GM19438 (cell line): ENCODE data around the gene ZFR2.
"Not testable (repeated sequence)": the region's sequence is repeated elsewhere in the genome, so short reads cannot be mapped to it uniquely, and the experiment has no call there.

Source experiments
- ATAC-seq: cut with Tn5 transposase; IDR thresholded peaks from one replicate; pipeline ENCODE4 v1.9.1; 2021; ENCODE audit warnings: low read depth; ENCODE audit not compliant: unreplicated experiment

ZFR2 gene

DNA sequence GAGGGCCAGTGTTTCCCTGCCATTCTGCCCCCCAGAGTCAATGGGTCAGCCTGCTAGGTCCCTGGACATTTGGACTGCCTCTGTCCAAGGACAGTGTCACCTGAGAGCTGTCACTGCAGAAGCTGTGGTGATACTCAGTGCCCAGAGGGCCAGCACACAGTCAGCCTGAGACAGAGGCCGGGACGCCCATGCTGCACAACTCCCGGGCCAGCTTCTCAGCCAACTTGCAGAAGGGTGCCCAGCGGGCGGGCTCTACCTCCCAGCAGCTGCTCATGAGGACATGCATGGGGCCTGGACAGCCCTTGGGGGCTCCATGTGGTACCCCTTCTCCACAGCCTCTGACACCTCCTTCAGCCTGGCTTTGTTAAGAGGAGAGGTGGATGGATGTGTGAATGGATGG is 93.0 kb downstream of the ZFR2 start:
- ATAC-seq: no peak

DNA sequence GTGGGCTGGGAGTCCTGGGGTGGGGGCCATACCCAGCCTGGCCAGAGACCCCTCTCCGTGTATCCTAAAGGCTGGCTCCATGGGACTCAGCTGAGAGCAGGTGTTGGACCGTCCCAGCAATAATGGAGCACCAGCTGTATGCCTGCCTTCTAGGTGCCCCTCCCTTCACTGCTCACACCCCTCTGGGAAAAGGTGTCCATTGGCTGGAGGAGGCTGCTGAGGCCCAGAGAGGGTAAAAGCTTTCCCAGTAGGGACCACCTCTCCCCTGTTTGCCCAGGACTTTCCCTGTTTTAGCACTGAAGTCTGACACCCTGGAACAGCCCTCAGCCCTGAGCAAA is 93.5 kb downstream of the ZFR2 start:
- ATAC-seq: no peak

DNA sequence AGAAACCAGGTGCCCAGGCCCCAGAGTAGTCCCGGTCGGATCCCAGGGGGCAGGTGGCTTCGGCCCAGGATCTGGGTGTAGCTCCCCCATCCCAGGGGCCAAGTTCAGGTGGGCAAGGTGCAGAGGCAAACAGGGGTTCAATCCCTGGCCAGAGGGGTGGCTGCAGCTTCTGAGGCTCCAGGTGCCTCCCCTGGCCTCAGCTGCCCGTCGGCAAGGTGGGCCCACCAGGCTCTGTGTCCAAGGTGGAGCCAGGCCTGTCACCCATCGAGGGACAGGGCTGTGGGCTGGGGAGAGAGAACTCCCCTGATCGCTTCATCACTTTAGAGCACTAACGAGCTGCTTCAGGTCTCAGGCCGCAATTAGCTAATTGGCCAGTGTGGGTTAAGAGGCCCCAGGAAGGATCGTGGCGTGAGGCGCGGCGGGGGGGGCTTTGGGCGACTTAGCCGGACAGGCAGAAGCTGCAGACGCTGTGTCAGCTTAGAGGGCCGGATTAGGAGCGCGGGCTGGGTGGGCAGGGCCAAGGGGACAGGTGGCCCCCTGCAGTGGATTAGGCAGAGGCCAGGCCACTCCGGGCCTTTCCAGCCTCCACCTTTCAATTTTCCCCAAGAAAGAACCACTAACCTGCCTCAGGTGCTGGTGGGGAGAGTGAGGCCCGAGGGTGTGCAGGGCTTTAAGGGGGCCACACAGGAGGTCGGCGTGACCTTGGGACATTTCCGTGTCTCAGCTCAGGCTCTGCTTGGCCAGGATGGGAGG is 94.0 kb downstream of the ZFR2 start:
- ATAC-seq: no peak

DNA sequence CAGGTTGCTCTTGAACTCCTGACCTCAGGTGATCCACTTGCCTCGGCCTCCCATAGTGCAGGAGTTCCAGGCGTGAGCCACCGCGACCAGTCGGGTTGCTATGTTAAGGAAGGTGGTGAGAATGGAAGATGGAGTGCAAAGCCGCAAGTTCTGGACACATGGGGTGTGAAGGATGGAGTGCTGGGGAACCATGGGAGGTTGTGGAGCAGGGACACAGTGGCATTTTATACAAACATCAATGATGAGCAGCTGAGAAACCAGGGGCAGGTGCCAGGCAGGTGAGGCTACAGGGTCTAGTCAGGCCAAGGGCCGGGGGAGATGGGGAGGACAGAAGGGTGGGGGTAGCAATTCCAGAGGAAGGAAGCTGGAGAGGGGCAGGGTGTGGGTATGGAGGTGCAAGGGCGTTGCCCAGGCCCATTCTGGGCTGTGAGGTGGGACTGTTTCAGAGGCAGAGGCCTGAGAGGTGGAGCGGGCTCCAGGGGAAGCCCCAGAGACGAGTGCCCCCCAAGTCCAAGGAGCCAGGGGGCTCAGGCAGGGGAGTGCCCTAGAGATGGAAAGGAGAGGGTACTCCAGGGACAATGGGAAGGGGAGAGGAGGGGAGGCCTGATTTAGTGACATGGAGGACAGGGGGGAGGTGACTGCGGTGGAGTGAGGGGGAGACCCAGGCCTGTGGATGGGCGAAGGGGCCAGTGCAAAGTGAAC is 94.9 kb downstream of the ZFR2 start:
- ATAC-seq: no peak

DNA sequence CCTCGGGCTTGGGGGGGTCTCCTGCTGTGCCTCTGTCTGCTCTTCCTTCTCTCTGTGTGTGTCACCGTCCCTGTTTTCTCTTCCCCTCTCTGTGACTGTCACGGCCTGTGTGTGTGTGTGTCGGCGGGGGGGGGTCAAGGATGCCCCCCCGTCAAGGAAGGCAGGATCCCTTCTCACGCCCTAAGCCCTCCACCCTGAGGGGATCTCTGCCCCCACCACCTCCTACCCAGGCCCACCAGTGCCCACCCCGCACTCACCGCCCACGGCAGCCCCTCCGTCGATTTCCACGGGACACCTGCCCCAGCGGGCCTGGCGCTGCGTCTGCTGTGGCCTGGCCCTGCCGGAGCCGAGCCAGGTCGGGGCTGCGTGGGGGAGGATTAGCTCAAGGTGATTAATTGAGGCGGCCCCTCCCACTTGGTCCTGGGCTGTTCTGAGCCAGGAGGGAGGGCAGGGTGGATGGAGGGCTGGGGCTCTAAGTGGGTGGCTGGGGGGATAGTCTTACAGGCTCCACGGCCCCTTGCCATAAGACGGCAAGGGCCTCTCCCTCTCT is 96.9 kb downstream of the ZFR2 start, which contains the start of gene RAX2:
Gene RAX2 (minus strand): TSS at position 323 of the 550 bp plus-strand sequence. CDS start 486 bp downstream, outside the sequence.
- ATAC-seq: no peak

DNA sequence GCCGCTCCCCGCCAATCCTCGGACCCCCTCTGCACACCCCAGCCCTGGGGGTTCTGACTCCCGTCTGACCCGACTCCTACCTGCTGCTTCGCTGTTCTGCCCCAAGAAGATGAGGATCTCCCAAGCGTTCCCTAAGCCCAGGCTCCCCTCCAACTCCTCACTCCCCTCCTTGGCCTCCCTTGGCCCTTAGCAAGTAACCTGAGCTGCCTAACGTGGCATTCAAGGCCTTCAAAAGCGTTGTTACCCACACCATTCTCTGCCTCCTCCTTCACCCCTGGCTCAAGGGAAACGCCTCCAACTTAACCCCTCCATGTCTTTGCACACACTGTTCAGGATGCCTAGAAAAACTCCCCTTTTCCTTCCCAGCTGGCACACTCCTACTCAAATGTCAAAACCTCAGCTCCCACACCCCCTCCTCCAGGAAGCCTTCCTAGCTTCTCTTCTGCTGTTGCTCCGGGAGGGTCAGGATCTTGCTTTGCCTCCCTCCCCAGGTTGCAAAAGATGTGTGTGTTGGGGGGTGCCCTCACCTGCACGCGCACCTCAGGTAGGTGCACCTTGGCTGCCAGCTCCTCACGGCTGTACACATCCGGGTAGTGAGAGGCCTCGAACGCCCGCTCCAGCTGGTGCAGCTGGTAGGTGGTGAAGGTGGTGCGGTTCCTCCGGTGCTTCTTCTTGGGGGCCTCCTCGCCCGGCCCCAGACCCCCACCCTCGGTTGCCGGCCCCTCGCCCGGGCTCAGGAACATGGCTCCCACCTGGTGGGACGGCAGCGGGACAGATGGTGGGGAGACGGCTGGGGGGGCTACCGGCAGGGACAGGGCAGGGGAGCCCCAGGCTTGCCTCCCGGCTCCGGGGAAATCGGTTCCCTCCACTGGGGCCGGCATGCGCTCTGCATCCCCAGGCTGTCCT is 97.6 kb downstream of the ZFR2 start:
- no peak for ATAC-seq

DNA sequence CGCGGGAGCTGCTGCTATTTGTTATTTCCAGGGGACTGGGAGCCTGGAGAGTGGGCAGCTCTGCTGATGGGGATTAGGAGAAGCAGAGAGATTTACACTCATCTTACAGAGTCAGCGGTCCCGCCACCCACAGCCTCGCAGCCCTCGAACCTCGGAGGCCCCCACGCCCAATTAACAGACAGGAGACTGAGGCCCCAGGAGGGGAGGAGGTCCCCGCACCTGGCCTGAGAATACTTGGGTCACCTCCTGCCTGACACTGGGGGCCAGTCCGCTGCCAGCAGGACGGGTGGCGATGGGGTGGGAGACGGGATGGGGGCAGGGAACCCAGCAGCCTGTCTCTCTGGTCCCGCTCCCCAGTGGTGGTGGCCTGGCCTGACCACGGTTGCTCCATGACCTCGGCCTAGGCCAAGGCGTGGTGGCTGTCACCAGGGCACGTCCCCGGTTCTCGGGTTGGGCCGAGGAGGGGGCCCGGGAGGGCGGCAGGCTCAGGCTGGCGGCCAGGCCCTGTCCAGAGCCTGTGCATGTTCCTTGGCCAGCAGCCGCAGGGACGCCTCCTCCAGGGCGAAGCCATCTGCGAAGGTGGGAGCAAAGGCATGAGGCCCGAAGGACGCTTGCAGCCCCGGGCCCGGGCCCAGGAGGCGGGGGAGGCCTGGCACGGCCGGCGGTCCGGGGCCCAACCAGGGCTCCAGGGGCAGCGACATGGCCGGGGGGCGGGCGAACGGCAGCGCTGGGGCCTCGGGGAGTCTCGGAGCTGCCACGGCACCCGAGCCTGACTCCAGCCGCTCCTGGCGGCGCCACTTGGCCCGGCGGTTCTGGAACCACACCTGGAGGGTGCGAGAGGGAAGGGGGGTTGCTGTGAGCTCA is 98.5 kb downstream of the ZFR2 start:
- ATAC-seq: no peak

DNA sequence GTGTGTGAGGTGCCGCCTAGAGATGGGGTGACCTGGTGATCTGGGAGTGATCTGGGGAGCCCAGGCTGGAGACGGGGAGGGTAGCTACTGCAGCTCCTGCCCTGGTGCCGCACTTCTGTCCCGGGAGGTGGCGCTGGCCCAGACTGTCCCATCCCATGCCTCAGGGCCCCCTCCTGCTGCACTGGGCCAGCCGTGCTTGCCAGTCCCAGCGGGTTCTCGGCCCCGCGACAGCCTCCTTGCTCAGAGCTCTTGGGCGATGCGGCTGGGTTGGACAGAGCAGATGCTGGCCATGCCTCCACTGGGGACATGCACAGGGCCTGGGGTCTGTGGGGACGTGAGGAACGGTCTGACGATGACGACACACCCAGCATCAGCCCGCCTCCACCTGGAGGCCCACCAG is 99.3 kb downstream of the ZFR2 start:
- no peak for ATAC-seq

DNA sequence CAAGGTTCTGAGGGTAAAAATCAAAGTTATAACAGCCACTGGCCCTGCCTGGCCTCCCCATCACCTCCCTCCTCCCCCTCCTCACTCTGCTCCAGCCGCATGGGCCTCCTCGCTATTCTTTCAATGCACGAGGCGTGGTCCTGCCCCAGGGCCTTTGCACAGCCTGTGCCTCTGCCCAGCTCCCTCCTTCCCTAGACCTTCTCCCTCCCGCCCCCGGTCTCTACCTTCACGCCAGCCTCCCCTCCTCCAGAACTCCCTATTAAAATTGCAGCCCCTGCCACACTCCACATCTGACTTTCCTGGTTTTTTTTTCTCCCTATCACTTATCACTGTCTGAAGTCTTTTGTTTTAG is 100.1 kb downstream of the ZFR2 start:
- no peak for ATAC-seq

DNA sequence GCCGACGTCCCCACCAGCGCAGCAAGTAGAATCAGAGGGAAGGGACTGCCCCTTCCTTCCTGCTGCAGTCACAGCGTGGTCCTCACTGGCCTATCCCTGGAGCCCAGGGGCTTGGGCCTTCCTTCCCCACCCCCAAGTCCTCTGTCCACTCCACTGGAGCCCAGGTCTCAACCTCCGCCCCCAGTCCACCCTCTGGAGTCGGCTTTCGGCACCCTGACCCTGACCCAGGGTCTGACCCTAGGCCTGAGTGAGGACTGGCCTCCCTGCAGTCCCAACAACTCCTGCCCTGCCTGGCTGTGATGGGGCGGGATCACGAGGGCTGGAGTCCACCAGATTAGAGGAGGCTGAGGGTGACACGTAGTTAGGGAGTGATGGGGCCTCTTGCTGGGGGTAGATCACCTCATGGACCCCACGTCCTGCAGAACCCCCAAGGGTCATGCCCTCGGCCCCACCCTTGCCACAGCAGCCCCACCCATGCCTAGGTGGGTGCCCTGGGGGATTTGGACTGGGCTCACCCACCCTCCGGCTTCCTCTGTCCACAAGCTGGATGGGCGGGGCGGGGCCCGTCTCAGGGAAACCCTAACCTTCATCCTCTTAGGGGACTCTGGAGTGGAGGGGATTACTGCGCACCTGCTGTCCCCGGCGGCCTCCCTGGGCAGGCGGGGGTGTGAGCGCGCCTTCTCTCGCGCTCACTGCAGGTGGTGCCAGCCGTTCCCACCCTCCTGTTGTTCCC is 100.7 kb downstream of the ZFR2 start:
- ATAC-seq: no peak

DNA sequence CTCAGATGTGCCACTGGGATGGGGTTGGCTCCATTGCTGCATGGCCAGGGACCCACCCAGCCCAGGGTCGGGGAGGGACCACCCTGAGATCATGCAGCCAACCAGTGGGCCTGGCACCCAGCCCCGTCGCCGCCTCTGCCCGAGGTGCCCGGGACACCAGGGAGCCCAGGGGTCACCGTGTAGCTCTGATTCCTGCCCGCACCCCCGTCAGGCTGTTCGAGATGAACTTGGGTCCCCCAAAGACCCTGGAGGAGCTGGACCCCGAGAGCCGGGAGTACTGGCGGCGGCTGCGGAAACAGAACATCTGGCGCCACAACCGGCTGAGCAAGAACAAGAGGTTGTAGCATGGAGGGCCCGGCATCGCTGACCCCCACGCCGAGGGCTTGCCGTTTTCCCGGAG is 101.8 kb downstream of the ZFR2 start:
- ATAC-seq: no peak

DNA sequence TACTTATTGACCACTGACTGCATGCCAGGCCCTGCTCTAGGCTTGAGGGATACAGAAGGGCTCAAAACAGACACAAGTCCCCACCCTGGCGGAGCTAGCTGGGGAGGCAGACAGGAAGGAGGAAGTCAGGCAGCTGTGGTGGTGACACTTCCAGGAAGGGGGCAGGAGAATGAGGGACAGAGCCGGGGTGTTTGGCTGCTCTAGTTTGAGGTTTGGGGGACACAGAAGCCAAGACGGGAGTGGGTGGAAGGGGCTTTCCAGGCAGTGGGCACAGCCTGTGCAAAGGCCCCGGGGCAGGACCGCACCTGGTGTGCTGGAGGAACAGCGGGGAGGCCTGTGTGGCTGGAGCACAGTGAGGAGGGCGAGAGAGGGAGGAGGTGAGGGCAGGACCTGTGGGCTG is 102.3 kb downstream of the ZFR2 start:
- ATAC-seq: no peak

DNA sequence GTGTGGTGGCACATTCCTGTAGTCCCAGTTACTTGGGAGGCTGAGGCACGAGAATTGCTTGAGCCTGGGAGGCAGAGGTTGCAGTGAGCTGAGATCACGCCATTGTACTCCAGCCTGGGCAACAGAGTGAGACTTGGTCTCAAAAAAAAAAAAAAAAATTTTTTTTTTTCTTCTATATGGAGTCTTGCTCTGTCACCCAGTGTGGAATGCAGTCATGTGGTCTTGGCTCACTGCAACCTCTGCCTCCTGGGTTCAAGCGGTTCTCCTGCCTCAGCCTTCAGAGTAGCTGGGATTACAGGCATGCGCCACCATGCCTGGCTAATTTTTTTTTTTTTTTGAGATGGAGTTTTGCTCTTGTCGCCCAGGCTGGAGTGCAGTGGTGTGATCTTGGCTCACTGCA is 103.1 kb downstream of the ZFR2 start:
- ATAC-seq: not testable (repeated sequence)

DNA sequence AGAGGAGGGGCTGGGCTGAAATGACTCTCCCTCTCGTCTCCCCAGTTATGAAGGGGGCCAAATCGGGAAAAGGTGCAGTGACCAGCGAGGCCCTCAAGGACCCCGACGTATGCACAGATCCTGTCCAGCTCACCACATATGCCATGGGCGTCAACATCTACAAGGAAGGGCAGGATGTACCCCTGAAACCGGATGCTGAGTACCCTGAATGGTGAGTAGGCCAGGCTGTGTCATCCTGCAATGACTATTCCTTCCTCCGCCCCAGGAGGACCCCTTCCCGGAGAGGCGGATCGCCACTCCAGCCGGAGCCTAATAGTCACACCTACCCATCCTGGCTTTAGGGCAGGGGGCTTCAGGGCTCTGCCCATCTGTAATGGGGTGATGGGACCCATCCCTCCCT is 103.7 kb downstream of the ZFR2 start:
- no peak for ATAC-seq

DNA sequence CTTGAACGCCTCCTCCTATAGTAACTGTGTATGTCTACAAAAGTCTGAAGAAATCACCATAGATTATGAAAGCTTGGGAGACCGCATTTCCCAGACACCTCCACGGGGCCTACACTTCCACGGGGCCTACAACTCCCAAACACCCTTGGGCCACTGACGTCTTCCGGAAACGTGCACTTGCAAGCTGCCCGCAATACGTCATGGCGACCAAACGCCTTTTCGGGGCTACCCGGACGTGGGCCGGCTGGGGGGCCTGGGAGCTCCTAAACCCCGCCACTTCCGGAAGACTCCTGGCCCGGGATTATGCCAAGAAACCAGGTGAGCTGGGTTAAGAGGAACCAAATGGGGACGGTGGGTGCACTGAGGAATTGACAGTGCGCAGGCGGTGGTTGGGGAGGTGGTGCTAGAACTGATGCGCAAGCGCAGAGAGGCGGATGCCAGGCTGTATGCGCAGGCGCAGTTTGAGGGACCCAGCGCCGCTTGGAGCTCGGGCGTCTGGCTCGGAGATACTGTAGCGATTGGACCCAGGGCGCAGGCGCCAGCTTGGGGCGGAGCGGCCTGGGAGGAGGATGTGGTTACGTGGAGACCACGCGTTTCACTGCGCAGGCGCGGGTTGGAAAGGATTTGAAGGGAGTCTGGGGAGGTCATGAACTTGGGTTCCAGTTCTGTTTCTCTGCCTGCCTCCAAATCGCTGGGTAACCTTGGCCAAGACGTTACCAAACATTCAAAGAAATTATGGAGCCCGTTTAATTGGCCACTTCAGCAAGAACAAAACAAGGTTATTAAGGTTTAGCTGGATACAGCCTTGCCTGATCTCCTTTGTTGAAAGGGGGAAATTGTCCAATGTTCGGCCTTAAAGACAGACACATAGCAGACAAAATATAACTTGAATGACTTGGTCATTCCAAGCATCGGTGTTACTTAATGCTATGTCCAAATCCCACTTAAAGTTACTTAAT is 106.1 kb downstream of the ZFR2 start, which contains the start of gene MRPL54:
Gene MRPL54 (plus strand): TSS at position 182 of the 959 bp plus-strand sequence. CDS start 19 bp downstream, at position 201.
- peak; percentile 65 for ATAC-seq

DNA sequence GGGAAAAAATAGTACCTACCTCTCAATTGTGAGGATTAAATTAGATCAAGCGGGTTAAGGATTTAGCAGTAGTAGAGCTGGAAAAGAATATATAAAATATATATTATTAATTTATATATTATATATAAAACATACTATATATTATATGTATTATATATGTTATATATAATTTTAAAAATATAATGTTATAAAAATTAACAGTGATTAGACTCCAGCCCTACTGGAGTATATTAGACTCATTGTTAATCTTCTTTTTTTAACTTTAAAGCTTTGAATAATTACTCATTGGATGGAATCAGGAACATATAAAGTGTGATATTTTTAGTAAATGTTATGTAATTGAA is 106.7 kb downstream of the ZFR2 start:
- no peak for ATAC-seq

DNA sequence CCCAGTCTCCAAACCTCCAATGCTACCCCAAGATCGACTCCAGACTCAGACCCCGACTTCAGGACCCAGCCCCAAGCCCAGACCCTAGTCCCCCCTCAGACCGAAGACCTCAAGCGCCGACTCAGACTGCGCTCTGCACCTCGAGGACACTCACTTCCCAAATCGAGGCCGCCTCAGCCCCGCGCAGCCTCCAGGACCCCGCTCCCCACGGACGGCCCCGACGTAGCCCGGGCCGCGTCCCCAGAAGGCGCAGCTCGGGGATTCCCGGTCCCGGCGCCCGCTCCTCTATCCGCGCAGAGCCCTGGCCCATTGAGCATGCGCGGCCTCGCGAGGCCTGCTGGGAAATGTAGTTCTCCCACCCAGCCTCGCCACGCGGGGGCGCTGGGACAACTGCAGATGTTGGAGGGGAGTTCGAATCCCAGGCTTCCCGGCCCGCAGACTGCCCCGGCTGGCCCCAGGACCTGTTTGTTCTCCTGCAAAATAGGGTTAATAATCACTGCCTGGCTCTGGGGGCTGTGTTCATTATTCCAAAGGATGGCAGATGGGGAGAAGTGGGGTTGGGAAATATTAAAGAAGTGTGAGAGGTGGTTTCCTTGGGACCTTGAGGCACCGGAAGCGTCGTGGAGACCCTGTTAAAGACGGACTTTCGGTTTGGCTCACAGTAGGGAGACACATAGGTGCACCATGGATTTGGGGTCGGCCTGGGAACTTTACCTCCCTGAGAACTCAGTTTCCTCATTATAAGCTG is 107.3 kb downstream of the ZFR2 start, which contains the start of gene APBA3:
Gene APBA3 (minus strand): TSS at position 311 of the 748 bp plus-strand sequence. CDS start 1,428 bp downstream, outside the sequence.
- ATAC-seq: peak; percentile 47
